ENCODE data around the gene NPHS1. TPM values are rescaled to one million over a fixed set of nuclear protein-coding genes. Genes with fewer than 3 reads are reported as not detected.

NPHS1 gene
- polyA plus RNA-seq, 3 donors, result not detected

DNA sequence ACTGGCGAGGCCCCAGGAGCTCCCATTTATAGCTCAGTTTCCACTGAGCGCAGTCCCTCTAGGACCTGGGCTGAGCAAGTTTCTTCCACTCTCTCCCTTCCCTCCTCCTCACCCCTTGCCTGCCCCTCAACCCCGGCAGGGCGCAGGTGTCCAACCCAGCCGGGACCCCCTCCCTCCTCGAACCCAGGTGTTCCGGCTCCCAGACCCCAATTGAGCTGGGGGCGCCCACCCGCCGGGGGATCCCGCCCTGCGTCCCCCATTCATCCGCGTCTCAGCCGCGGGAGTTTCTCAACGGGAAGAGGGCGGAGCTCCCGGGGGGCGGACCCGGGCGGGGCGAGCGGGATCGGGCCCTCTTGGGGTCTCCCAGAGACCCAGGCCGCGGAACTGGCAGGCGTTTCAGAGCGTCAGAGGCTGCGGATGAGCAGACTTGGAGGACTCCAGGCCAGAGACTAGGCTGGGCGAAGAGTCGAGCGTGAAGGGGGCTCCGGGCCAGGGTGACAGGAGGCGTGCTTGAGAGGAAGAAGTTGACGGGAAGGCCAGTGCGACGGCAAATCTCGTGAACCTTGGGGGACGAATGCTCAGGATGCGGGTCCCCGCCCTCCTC lies 4.3 kb upstream of the NPHS1 start, which contains the start of gene KIRREL2:
Gene KIRREL2 (plus strand): TSS at position 366 of the 604 bp plus-strand sequence. CDS start 209 bp downstream, at position 575.
- Mint-ChIP-seq H3K27me3 (ENCODE audit: low read depth in 3 of 3) (peaks cover 73 to 100% (median 83%) of the 10 kb centered on the region in 3 donors), H3K4me3 (peak within 1 kb of the TSS; percentile 74 to 88)

DNA sequence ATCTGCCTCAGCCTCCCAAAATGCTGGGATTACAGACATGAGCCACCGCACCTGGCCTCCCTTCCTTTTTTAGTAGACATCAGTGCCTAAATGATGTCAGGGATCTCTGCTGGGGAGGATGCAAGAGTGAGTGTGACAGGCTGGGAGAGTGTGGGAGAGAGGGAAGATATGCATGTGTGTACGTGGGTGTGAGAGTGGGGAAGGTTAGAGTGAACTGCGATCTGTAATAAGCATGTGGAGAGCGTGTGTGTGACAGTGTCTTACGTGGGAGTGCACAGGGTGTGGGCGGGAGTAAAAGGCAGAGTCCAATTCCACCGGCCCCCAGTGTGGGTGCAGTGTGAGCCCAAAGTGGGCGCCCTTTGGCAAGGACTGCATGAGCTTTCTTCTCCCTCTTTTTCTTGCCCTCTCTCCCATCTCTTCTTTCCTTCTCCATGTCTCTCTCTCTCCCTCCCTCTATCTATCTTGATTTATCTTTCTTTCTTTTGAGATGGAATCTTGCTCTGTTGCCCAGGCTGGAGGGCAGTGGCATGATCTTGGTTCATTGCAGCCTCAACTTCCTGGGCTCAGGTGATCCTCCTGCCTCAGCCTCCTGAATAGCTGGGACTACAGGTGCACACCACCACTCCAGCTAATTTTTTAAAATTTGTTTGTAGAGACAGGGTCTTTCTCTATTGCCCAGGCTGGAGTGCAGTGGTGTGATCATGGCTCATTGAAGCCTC lies 893 bp upstream of the NPHS1 start:
- H3K4me2 ChIP-seq (replicated peaks; ENCODE audit: extremely low read depth, low read length, poor library complexity, severe bottlenecking), result no peak overlapping the region
- no peak overlapping the region for H3K4me3 ChIP-seq (replicated peaks in 1 of 3; ENCODE audit: low read depth in 2 of 3, low read length in 3 of 3)
- Mint-ChIP-seq H3K27ac (peak overlapping the region in 1 of 7 donors; percentile 1), H3K36me3 (no peaks in the 10 kb centered on the region), H3K9me3 (peaks cover 0 to 15% (median 0%) of the 10 kb centered on the region in 7 donors), H3K4me1 (peaks cover 6% of the 10 kb centered on the region), H3K4me3 (peak overlapping the region in 1 of 2 donors; percentile 23), H3K27me3 (ENCODE audit: low read depth in 3 of 3) (peaks cover 54 to 86% (median 59%) of the 10 kb centered on the region in 3 donors)
- H3K9ac ChIP-seq (ENCODE audit: insufficient read depth, low read length, poor library complexity, severe bottlenecking), result no peak overlapping the region
- peaks cover 5 to 14% of the 10 kb centered on the region in 2 donors for H3K4me1 ChIP-seq (ENCODE audit: control insufficient read depth in 1 of 2, insufficient read depth in 2 of 2, low read length in 2 of 2)
- no peak overlapping the region for H3K27ac ChIP-seq (ENCODE audit: low read depth in 1 of 2, low read length in 2 of 2)
- WGBS (ENCODE audit: insufficient coverage), result 78% methylated on average over 8 of the region's 8 CpGs
- TF ChIP-seq, protein P1, sequence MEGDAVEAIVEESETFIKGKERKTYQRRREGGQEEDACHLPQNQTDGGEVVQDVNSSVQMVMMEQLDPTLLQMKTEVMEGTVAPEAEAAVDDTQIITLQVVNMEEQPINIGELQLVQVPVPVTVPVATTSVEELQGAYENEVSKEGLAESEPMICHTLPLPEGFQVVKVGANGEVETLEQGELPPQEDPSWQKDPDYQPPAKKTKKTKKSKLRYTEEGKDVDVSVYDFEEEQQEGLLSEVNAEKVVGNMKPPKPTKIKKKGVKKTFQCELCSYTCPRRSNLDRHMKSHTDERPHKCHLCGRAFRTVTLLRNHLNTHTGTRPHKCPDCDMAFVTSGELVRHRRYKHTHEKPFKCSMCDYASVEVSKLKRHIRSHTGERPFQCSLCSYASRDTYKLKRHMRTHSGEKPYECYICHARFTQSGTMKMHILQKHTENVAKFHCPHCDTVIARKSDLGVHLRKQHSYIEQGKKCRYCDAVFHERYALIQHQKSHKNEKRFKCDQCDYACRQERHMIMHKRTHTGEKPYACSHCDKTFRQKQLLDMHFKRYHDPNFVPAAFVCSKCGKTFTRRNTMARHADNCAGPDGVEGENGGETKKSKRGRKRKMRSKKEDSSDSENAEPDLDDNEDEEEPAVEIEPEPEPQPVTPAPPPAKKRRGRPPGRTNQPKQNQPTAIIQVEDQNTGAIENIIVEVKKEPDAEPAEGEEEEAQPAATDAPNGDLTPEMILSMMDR (IDR thresholded peaks at IDR 0.05), result no peak
- H4K20me1 ChIP-seq (ENCODE audit: insufficient read depth, low read length), result no peaks in the 10 kb centered on the region
- H3K27me3 ChIP-seq (ENCODE audit: control insufficient read depth in 2 of 2, insufficient read depth in 2 of 2, low read length in 2 of 2), result peaks cover 17 to 53% of the 10 kb centered on the region in 2 donors
- intact Hi-C loops (cut with micrococcal nuclease), result no loop called here
- H3K79me2 ChIP-seq (ENCODE audit: insufficient read depth, low read length), result no peaks in the 10 kb centered on the region
- peaks cover 0 to 6% of the 10 kb centered on the region in 2 donors for H3K9me3 ChIP-seq (replicated peaks in 1 of 2; ENCODE audit: control insufficient read depth in 1 of 2, insufficient read depth in 1 of 2, low read length in 2 of 2)
- H2AFZ ChIP-seq (ENCODE audit: insufficient read depth, low read depth, low read length, poor library complexity, severe bottlenecking), result no peak overlapping the region
- H3K36me3 ChIP-seq (replicated peaks in 1 of 2; ENCODE audit: control insufficient read depth in 1 of 2, insufficient read depth in 2 of 2, low read length in 2 of 2), result no peaks in the 10 kb centered on the region
- no peak for DNase-seq

More for the DNA sequence above, 4.3 kb upstream of the NPHS1 start, which contains the start of gene KIRREL2:
- Histone ChIP-seq H3K9me3 (replicated peaks in 1 of 2; ENCODE audit: control insufficient read depth in 1 of 2, insufficient read depth in 1 of 2, low read length in 2 of 2) (peaks cover 0 to 13% of the 10 kb centered on the region in 2 donors), H3K4me2 (replicated peaks; ENCODE audit: extremely low read depth, low read length, poor library complexity, severe bottlenecking) (peak within 1 kb of the TSS; percentile 82), H3K27ac (ENCODE audit: low read depth in 1 of 2, low read length in 2 of 2) (no peak within 1 kb of the TSS), H2AFZ (ENCODE audit: insufficient read depth, low read depth, low read length, poor library complexity, severe bottlenecking) (peak within 1 kb of the TSS; percentile 76), H3K4me1 (ENCODE audit: control insufficient read depth in 1 of 2, insufficient read depth in 2 of 2, low read length in 2 of 2) (peaks cover 5 to 14% of the 10 kb centered on the region in 2 donors), H3K79me2 (ENCODE audit: insufficient read depth, low read length) (no peaks in the 10 kb centered on the region), H3K27me3 (ENCODE audit: control insufficient read depth in 2 of 2, insufficient read depth in 2 of 2, low read length in 2 of 2) (peaks cover 32 to 77% of the 10 kb centered on the region in 2 donors), H3K4me3 (replicated peaks in 1 of 3; ENCODE audit: low read depth in 2 of 3, low read length in 3 of 3) (peak within 1 kb of the TSS; percentile 36 to 74 (median 37)), H3K36me3 (replicated peaks in 1 of 2; ENCODE audit: control insufficient read depth in 1 of 2, insufficient read depth in 2 of 2, low read length in 2 of 2) (no peaks in the 10 kb centered on the region), H4K20me1 (ENCODE audit: insufficient read depth, low read length) (no peaks in the 10 kb centered on the region), H3K9ac (ENCODE audit: insufficient read depth, low read length, poor library complexity, severe bottlenecking) (peak within 1 kb of the TSS; percentile 57)
- H3K27ac Mint-ChIP-seq, result no peak within 1 kb of the TSS
- H3K9me3 Mint-ChIP-seq, result peaks cover 0 to 24% (median 6%) of the 10 kb centered on the region in 7 donors
- intact Hi-C loops (cut with micrococcal nuclease), result no loop called here
- peaks cover 6% of the 10 kb centered on the region for H3K4me1 Mint-ChIP-seq
- no peaks in the 10 kb centered on the region for H3K36me3 Mint-ChIP-seq
- TF ChIP-seq, protein P1 (IDR thresholded peaks at IDR 0.05), result no peak
- WGBS (ENCODE audit: insufficient coverage), result under 1% methylated on average over 42 of the region's 42 CpGs
- no peak for DNase-seq
